Mammary epithelial cell (primary cell): ENCODE data around the gene ZBTB20.

ENCODE experiments used
- EZH2 ChIP-seq: IDR thresholded peaks from 2 replicates; pipeline ENCODE4 v1.6.1; 2012; ENCODE audit warnings: low read length, inconsistent platforms, borderline replicate concordance
- TF ChIP-seq, protein P1 (sequence below), 2 donors: IDR thresholded peaks in 1 of 2; conservative IDR thresholded peaks in 1 of 2; 2 replicates each; pipeline ENCODE4 v1.5.1; 2011 to 2012; ENCODE audit warnings: inconsistent platforms in 2 of 2, low read length in 2 of 2, mild to moderate bottlenecking in 2 of 2, control low read depth in 1 of 2, low read depth in 1 of 2; ENCODE audit not compliant: insufficient read depth in 1 of 2; ENCODE audit errors: extremely low read depth in 1 of 2

DNA sequence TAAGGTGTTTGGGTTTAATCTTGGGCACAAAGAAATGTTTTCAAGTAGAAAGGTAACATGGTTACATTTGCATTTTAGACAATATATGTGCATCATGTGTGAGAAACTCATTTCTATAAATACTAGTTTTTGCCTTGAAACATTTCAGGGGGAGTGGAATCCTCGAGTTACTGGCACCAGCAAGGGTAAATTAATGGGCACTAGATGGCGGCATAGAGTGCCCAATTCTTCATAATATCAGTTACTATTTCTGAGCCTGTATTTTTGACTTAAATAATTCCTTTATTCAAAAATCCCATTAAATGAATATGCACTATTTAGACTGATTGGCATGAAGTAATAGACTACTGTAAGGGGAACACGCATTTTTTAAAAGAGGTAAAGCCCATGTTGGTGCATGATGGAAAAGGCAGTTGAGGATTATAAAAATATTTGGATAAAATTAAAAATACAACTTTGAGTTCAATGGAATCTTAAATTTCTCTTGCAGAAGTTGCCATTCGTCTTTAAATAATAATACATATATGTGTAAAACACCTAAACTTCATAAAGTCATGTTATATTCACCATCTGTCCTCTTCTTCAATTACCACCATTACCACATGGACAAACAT is 106.3 kb downstream of the ZBTB20 start:
- TF ChIP-seq EZH2 = no peak
- TF ChIP-seq, protein P1, sequence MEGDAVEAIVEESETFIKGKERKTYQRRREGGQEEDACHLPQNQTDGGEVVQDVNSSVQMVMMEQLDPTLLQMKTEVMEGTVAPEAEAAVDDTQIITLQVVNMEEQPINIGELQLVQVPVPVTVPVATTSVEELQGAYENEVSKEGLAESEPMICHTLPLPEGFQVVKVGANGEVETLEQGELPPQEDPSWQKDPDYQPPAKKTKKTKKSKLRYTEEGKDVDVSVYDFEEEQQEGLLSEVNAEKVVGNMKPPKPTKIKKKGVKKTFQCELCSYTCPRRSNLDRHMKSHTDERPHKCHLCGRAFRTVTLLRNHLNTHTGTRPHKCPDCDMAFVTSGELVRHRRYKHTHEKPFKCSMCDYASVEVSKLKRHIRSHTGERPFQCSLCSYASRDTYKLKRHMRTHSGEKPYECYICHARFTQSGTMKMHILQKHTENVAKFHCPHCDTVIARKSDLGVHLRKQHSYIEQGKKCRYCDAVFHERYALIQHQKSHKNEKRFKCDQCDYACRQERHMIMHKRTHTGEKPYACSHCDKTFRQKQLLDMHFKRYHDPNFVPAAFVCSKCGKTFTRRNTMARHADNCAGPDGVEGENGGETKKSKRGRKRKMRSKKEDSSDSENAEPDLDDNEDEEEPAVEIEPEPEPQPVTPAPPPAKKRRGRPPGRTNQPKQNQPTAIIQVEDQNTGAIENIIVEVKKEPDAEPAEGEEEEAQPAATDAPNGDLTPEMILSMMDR (conservative IDR thresholded peaks at IDR 0.05 in 1 of 2, IDR thresholded peaks at IDR 0.05 in 1 of 2; ENCODE audit: extremely low read depth in 1 of 2, insufficient read depth in 1 of 2, low read depth in 1 of 2, low read length in 2 of 2) = peak; percentile 72 to 78
